ENCODE results near the gene ZNF804A.
A peak's percentile ranks its signal among the peaks of the same experiment; 100 is the strongest.

Gene ZNF804A

DNA sequence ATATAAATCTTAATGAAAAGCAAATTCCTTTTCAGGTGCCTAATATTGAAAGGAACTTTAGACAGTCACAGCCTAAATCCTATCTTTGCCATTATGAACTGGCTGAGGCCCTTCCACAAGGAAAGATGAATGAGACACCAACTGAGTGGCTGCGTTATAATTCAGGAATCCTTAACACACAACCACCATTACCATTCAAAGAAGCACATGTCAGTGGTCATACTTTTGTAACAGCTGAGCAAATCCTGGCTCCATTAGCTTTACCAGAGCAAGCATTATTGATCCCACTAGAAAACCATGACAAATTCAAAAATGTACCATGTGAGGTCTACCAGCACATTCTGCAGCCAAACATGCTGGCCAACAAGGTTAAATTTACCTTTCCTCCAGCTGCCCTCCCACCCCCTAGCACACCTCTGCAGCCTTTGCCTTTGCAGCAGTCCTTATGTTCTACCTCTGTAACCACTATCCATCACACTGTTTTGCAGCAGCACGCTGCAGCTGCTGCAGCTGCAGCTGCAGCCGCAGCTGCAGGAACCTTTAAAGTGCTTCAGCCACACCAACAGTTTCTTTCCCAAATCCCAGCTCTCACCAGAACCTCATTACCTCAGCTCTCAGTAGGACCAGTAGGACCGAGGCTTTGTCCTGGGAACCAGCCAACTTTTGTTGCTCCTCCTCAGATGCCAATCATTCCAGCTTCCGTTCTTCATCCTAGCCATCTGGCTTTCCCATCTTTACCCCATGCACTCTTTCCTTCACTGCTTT is 340.1 kb downstream of the ZNF804A start:
- in situ Hi-C loops (cut with HindIII; ENCODE audit: low sequenced_read_pairs): no loop called here
- TF ChIP-seq, protein P1, sequence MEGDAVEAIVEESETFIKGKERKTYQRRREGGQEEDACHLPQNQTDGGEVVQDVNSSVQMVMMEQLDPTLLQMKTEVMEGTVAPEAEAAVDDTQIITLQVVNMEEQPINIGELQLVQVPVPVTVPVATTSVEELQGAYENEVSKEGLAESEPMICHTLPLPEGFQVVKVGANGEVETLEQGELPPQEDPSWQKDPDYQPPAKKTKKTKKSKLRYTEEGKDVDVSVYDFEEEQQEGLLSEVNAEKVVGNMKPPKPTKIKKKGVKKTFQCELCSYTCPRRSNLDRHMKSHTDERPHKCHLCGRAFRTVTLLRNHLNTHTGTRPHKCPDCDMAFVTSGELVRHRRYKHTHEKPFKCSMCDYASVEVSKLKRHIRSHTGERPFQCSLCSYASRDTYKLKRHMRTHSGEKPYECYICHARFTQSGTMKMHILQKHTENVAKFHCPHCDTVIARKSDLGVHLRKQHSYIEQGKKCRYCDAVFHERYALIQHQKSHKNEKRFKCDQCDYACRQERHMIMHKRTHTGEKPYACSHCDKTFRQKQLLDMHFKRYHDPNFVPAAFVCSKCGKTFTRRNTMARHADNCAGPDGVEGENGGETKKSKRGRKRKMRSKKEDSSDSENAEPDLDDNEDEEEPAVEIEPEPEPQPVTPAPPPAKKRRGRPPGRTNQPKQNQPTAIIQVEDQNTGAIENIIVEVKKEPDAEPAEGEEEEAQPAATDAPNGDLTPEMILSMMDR (IDR thresholded peaks at IDR 0.05; ENCODE audit: low read depth, low read length, missing control alignments): no peak
- no peak overlapping the region for H3K4me3 ChIP-seq (ENCODE audit: low read depth, low read length)
- peak; percentile 8 for DNase-seq (ENCODE audit: low read depth)

DNA sequence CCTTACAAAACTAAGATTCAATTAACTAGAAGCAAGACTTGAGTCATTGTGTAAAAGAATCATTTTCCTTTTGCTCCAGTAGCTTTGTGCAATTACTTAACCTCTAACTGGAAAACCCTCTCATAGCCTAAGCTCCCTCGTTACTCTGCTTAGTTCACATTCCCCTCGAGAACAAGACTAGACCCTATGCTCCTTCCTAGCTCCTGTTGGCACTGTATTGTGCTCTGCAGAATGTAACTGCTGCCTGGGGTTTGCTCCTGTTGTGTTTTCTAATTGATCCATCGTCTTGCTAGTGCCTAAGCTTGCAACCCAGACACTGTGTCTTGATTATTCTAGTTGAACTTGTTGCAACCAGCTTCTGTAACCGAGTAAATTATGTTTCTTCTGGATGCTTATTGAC is 347.0 kb downstream of the ZNF804A start:
- TF ChIP-seq, protein P1 (IDR thresholded peaks at IDR 0.05; ENCODE audit: low read depth, low read length, missing control alignments): no peak
- in situ Hi-C loops (cut with HindIII; ENCODE audit: low sequenced_read_pairs): no loop called here
- no peak for DNase-seq (ENCODE audit: low read depth)
- no peak overlapping the region for H3K4me3 ChIP-seq (ENCODE audit: low read depth, low read length)

DNA sequence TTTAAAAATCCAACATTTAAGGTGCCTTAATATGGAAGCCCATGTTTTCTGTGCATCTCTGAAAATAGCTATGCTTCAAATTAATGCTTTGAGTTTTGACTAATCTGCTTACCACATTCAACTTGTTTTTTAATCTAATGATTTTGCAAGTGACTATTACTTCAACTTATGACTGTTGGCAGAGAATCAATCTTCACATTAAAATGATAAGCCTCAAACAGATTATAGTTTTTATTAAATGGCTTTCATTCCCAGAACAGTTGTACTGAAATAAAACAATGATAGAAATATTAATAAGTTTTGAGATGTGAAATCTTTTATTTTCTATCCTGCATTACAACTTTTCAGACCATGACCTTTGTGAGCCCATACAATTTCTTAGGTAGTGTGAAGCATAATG is 347.5 kb downstream of the ZNF804A start:
- in situ Hi-C loops (cut with HindIII; ENCODE audit: low sequenced_read_pairs): no loop called here
- H3K4me3 ChIP-seq (ENCODE audit: low read depth, low read length): no peak overlapping the region
- no peak for DNase-seq (ENCODE audit: low read depth)
- TF ChIP-seq, protein P1 (IDR thresholded peaks at IDR 0.05; ENCODE audit: low read depth, low read length, missing control alignments): no peak

DNA sequence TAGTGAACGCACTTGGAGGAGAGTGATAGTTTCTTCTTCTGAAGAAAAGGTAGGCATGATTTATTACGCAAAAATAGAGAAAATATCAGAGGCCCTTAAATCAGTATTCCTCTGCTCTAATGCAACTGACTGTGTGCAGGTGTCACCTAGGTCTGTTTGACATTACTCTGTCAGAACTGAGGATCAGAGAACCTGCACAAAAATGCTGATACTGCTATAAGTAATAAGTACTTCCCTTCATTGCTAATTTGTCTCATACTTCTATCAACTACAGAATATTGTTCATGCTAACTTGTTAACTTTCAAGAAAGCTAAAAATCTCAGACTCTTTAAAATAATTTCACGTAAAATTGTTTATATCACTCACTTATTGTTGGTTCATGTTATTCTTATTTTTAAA is 358.5 kb downstream of the ZNF804A start:
- no peak for DNase-seq (ENCODE audit: low read depth)
- in situ Hi-C loops (cut with HindIII; ENCODE audit: low sequenced_read_pairs): no loop called here
- H3K4me3 ChIP-seq (ENCODE audit: low read depth, low read length): no peak overlapping the region
- TF ChIP-seq, protein P1 (IDR thresholded peaks at IDR 0.05; ENCODE audit: low read depth, low read length, missing control alignments): no peak

DNA sequence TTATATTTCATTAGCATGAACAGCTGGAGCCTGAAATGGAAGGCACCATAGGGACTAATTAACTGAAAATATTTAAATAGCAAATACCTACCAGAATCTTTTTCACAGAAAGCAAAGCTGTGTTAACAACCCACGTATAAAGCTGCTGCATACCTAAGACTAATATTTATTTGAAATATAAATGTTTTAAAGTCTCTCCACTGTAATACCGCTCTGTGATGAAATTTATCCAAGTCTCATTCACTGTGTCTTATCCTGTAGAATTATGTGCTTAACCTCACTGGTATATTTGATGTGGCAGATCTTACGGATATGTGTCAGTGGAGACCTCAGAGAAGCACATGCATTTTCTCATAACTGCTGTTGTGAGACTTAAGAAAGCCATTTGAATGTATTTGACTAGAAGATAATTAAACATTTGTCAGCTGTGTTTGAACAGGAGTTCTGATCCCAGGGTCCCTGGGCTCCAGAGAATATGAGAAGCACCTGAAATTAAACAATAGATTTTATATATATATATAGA is 373.3 kb downstream of the ZNF804A start:
- H3K4me3 ChIP-seq (ENCODE audit: low read depth, low read length): no peak overlapping the region
- TF ChIP-seq, protein P1 (IDR thresholded peaks at IDR 0.05; ENCODE audit: low read depth, low read length, missing control alignments): no peak
- in situ Hi-C loops (cut with HindIII; ENCODE audit: low sequenced_read_pairs): no loop called here
- no peak for DNase-seq (ENCODE audit: low read depth)

Data from astrocyte of the cerebellum (primary cell).